Panc1 (cell line): ENCODE results near the gene IGFN1. TPM values are rescaled to one million over a fixed set of nuclear protein-coding genes. Genes with fewer than 3 reads are reported as not detected.

Experiments
- ATAC-seq: fragments of 200-7000 bp; cut with Tn5 transposase; 2 replicates; pipeline ENCODE4 v1.9.1; 2020; ENCODE audit warnings: mild to moderate bottlenecking, moderate library complexity
- BruUV-seq: library from RNA; stranded (reverse); fragments of 400-500 nt; replicated peaks from 2 replicates; lab custom pipeline; 2021; lab: Mats Ljungman, UMichigan
- CTCF ChIA-PET: fragments of 300-600 bp; sonication (Branson Sonifier 250); formaldehyde crosslinking; loops from one replicate; lab custom pipeline; 2022; ENCODE audit warnings: antibody characterized with exemption; lab: Charles Lee
- POLR2A ChIA-PET: fragments of 300-600 bp; sonication (Branson Sonifier 250); formaldehyde crosslinking; loops from one replicate; lab custom pipeline; 2022; ENCODE audit warnings: antibody characterized with exemption; lab: Charles Lee
- DNase-seq: peaks from one replicate; pipeline ENCODE4 v3.0.0-alpha.2; 2010; ENCODE audit warnings: low read depth, low spot score
- H3K27ac ChIP-seq: 2 replicates; pipeline ENCODE4 v1.5.1; 2011; ENCODE audit warnings: mild to moderate bottlenecking, low read length, inconsistent platforms
- H3K27me3 ChIP-seq: fragments of 200-500 bp; sonication (Bioruptor generic); 2 replicates; pipeline ENCODE4 v1.6.0; 2014; ENCODE audit warnings: low read length, inconsistent platforms; ENCODE audit not compliant: control insufficient read depth, insufficient read depth
- H3K36me3 ChIP-seq: fragments of 200-500 bp; sonication (Bioruptor generic); 2 replicates; pipeline ENCODE4 v1.5.1; 2014; ENCODE audit warnings: inconsistent platforms, mild to moderate bottlenecking, low read length, moderate library complexity; ENCODE audit not compliant: control insufficient read depth, insufficient read depth
- H3K4me1 ChIP-seq: 2 replicates; pipeline ENCODE4 v1.5.1; 2011; ENCODE audit warnings: inconsistent platforms, mild to moderate bottlenecking, low read length, moderate library complexity; ENCODE audit not compliant: control insufficient read depth, insufficient read depth
- H3K4me3 ChIP-seq, 2 experiments: 2 replicates each; pipeline ENCODE4 v1.5.1; 2011 to 2012; ENCODE audit warnings: low read depth in 2 of 2, low read length in 2 of 2, mild to moderate bottlenecking in 2 of 2, inconsistent platforms in 1 of 2, moderate library complexity in 1 of 2
- H3K9me3 ChIP-seq: fragments of 200-500 bp; sonication (Bioruptor generic); 2 replicates; pipeline ENCODE4 v1.5.1; 2014; ENCODE audit warnings: low read depth, mild to moderate bottlenecking, inconsistent platforms, low read length, moderate library complexity; ENCODE audit not compliant: control insufficient read depth, insufficient read depth
- POLR2AphosphoS5 ChIP-seq: IDR thresholded peaks from 2 replicates; pipeline ENCODE4 v1.6.1; 2012; ENCODE audit warnings: mild to moderate bottlenecking, low read depth, low read length, moderate library complexity
- SIN3A ChIP-seq: IDR thresholded peaks from 2 replicates; pipeline ENCODE4 v1.6.1; 2012; ENCODE audit warnings: low read depth, mild to moderate bottlenecking, low read length, moderate library complexity, borderline replicate concordance; ENCODE audit not compliant: insufficient read depth
- TCF7L2 ChIP-seq: IDR thresholded peaks from 2 replicates; pipeline ENCODE4 v1.6.1; 2011; ENCODE audit warnings: mild to moderate bottlenecking, low read depth, low read length, inconsistent platforms
- in situ Hi-C: cut with HindIII; loops from 2 replicates; pipeline ENCODE4 v1.10.0; 2016; ENCODE audit warnings: low sequenced_read_pairs, low pct_unique_long_range_greater_than_20kb
- intact Hi-C: fragments of 100-400 bp; cut with micrococcal nuclease; formaldehyde crosslinking; loops from one replicate; pipeline ENCODE4 v1.10.0; 2022; ENCODE audit not compliant: unreplicated experiment
- total RNA-seq: library from RNA; stranded (reverse); gene quantifications from one replicate; pipeline ENCODE4 v1.2.1, GENCODE V29; 2021; ENCODE audit not compliant: unreplicated experiment
- TF ChIP-seq, protein P1 (sequence below): fragments of 450-650 bp; IDR thresholded peaks from 2 replicates; pipeline ENCODE4 v1.5.1; 2017; ENCODE audit warnings: mild to moderate bottlenecking
- TF ChIP-seq, protein P2 (sequence below), 2 experiments: IDR thresholded peaks; 2 replicates each; pipeline ENCODE4 v1.6.1; 2011 to 2012; ENCODE audit warnings: low read depth in 2 of 2, control low read depth in 1 of 2, low read length in 1 of 2, mild to moderate bottlenecking in 1 of 2, moderate library complexity in 1 of 2; ENCODE audit not compliant: insufficient read depth in 1 of 2

The IGFN1 gene
- total RNA-seq, 1 experiment from 2014 or later: not detected

- Histone ChIP-seq H3K4me3 (no peak overlapping the region), H3K9me3 (no peaks in the 10 kb centered on the region), H3K36me3 (no peaks in the 10 kb centered on the region), H3K27me3 (no peaks in the 10 kb centered on the region; the same call in 1 of the 2 replicates), H3K27ac (no peak overlapping the region), H3K4me1 (peaks cover 11% of the 10 kb centered on the region)
- TF ChIP-seq, protein P1, sequence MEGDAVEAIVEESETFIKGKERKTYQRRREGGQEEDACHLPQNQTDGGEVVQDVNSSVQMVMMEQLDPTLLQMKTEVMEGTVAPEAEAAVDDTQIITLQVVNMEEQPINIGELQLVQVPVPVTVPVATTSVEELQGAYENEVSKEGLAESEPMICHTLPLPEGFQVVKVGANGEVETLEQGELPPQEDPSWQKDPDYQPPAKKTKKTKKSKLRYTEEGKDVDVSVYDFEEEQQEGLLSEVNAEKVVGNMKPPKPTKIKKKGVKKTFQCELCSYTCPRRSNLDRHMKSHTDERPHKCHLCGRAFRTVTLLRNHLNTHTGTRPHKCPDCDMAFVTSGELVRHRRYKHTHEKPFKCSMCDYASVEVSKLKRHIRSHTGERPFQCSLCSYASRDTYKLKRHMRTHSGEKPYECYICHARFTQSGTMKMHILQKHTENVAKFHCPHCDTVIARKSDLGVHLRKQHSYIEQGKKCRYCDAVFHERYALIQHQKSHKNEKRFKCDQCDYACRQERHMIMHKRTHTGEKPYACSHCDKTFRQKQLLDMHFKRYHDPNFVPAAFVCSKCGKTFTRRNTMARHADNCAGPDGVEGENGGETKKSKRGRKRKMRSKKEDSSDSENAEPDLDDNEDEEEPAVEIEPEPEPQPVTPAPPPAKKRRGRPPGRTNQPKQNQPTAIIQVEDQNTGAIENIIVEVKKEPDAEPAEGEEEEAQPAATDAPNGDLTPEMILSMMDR: no peak
- TF ChIP-seq, protein P2, sequence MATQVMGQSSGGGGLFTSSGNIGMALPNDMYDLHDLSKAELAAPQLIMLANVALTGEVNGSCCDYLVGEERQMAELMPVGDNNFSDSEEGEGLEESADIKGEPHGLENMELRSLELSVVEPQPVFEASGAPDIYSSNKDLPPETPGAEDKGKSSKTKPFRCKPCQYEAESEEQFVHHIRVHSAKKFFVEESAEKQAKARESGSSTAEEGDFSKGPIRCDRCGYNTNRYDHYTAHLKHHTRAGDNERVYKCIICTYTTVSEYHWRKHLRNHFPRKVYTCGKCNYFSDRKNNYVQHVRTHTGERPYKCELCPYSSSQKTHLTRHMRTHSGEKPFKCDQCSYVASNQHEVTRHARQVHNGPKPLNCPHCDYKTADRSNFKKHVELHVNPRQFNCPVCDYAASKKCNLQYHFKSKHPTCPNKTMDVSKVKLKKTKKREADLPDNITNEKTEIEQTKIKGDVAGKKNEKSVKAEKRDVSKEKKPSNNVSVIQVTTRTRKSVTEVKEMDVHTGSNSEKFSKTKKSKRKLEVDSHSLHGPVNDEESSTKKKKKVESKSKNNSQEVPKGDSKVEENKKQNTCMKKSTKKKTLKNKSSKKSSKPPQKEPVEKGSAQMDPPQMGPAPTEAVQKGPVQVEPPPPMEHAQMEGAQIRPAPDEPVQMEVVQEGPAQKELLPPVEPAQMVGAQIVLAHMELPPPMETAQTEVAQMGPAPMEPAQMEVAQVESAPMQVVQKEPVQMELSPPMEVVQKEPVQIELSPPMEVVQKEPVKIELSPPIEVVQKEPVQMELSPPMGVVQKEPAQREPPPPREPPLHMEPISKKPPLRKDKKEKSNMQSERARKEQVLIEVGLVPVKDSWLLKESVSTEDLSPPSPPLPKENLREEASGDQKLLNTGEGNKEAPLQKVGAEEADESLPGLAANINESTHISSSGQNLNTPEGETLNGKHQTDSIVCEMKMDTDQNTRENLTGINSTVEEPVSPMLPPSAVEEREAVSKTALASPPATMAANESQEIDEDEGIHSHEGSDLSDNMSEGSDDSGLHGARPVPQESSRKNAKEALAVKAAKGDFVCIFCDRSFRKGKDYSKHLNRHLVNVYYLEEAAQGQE (IDR thresholded peaks at IDR 0.05; ENCODE audit: insufficient read depth in 1 of 2, low read depth in 2 of 2, low read length in 1 of 2): no peak
- TF ChIP-seq SIN3A: no peak
- TF ChIP-seq POLR2AphosphoS5: no peak
- no peak for TF ChIP-seq TCF7L2
- intact Hi-C loops: no loop called here
- no TSS peak for BruUV-seq
- CTCF ChIA-PET: no interaction called here
- ATAC-seq (no peak), DNase-seq (no peak)
- in situ Hi-C loops: no loop called here
- POLR2A ChIA-PET: interaction anchor here (0.6 kb wide), 1 partner anchor 53 kb away, joined by 6 read pairs; no protein-coding TSS in a partner anchor
Observed at GRCh38 chr1:201155354-201155753, 35.3 kb upstream of the IGFN1 start.

GRCh38 chr1:201156346-201156745 lies 34.3 kb upstream of the IGFN1 start:
- ATAC-seq (no peak), DNase-seq (no peak)
- intact Hi-C loops (no loop called here), in situ Hi-C loops (no loop called here)
- TF ChIP-seq SIN3A (no peak), POLR2AphosphoS5 (no peak), TCF7L2 (no peak)
- TF ChIP-seq, protein P2 (IDR thresholded peaks at IDR 0.05; ENCODE audit: insufficient read depth in 1 of 2, low read depth in 2 of 2, low read length in 1 of 2): no peak
- TF ChIP-seq, protein P1: no peak
- H3K27me3 ChIP-seq: no peaks in the 10 kb centered on the region; the same call in 1 of the 2 replicates
- no peak overlapping the region for H3K27ac ChIP-seq
- ChIA-PET POLR2A (no interaction called here), CTCF (no interaction called here)
- no peaks in the 10 kb centered on the region for H3K36me3 ChIP-seq
- H3K9me3 ChIP-seq: no peaks in the 10 kb centered on the region
- peaks cover 11% of the 10 kb centered on the region for H3K4me1 ChIP-seq
- H3K4me3 ChIP-seq: no peak overlapping the region
- no TSS peak for BruUV-seq
